C4-2B (cell line): ENCODE measurements around the gene RALB.

Experiments
- ZFX ChIP-seq: fragments of 450-650 bp; IDR thresholded peaks from 2 replicates; pipeline ENCODE4 v1.6.1; 2017
- TF ChIP-seq, protein P1 (sequence below): fragments of 450-650 bp; conservative IDR thresholded peaks from 2 replicates; pipeline ENCODE4 v1.5.1; 2017; ENCODE audit warnings: mild to moderate bottlenecking

DNA sequence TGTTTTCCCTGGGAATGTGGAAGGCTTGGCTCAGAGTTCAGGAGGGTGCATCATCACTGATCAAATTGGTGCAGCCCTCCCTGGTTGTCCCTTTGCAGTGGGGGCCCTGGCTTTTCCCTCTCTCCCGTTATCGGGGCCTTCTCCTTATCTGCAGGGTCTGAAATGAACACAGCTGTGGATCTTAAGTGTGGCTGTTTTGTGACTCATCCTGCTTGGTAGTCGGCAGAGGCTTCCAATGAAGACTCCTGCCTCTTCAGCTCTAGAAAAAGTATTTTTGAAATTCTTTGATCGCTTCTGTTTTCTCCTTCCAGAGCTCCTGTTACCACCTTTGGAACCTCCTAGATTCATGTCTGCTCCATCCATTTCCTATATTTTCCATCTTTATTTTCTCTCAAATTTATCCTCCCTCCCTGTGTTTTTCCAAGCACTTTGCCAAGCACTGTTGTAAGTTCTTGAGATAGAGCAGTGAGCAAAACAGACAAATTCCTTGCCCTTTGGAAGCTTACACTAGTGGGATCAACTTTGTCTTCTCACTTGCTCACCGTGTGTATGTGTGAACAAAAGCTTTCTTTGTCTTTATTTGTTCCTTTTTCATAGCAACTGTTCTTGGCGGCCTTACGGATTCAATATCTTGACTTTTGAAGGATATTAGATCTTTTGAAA is 45.7 kb downstream of the RALB start:
- TF ChIP-seq, protein P1, sequence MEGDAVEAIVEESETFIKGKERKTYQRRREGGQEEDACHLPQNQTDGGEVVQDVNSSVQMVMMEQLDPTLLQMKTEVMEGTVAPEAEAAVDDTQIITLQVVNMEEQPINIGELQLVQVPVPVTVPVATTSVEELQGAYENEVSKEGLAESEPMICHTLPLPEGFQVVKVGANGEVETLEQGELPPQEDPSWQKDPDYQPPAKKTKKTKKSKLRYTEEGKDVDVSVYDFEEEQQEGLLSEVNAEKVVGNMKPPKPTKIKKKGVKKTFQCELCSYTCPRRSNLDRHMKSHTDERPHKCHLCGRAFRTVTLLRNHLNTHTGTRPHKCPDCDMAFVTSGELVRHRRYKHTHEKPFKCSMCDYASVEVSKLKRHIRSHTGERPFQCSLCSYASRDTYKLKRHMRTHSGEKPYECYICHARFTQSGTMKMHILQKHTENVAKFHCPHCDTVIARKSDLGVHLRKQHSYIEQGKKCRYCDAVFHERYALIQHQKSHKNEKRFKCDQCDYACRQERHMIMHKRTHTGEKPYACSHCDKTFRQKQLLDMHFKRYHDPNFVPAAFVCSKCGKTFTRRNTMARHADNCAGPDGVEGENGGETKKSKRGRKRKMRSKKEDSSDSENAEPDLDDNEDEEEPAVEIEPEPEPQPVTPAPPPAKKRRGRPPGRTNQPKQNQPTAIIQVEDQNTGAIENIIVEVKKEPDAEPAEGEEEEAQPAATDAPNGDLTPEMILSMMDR: no peak
- no peak for TF ChIP-seq ZFX
